H1 (cell line): ENCODE data around the gene SESN2. TPM values are rescaled to one million over a fixed set of nuclear protein-coding genes. Genes with fewer than 3 reads are reported as not detected.

Source experiments
- CEBPB ChIP-seq: IDR thresholded peaks from 2 replicates; pipeline ENCODE4 v1.6.1; 2012; ENCODE audit warnings: low read depth, low read length
- KDM1A ChIP-seq: fragments of 200-600, 300-600 bp; sonication (generic); IDR thresholded peaks from 2 replicates; pipeline ENCODE4 v1.7.1; 2016; ENCODE audit warnings: mild to moderate bottlenecking, low read length, borderline replicate concordance
- SAP30 ChIP-seq: fragments of 300-600 bp; sonication (generic); IDR thresholded peaks from 2 replicates; pipeline ENCODE4 v1.7.1; 2012; ENCODE audit warnings: low read length, moderate library complexity, mild to moderate bottlenecking, inconsistent platforms; ENCODE audit not compliant: insufficient read depth, insufficient replicate concordance
- SIX5 ChIP-seq: IDR thresholded peaks from 2 replicates; pipeline ENCODE4 v1.6.1; 2011; ENCODE audit warnings: mild to moderate bottlenecking, low read depth, low read length
- polyA plus RNA-seq, 7 experiments: library from polyadenylated mRNA; depleted of rRNA in 3 of 7; stranded (reverse) in 5 of 7; unstranded in 2 of 7; fragments of >200 nt in 5 of 7; fragments of 200-250 nt in 2 of 7; gene quantifications; 1 replicate in 5 of 7; 2 replicates in 1 of 7; 4 replicates in 1 of 7; pipeline versions ENCODE4 v1.2.1 to v1.2.3, GENCODE V29; 2011 to 2013; ENCODE audit warnings: missing spikeins in 2 of 7, mixed read lengths in 2 of 7
- total RNA-seq: library from RNA; stranded (reverse); fragmentation: NEBNext Ultra II Directional; extraction: Animal tissue kit (Norgen Biotek cat#: 25700); gene quantifications from 2 replicates; pipeline ENCODE4 v1.2.1, GENCODE V29; 2021

Gene SESN2
- total and polyA plus RNA-seq, 2 of the 8 experiments (the other 6 are each of a cell fraction or from before 2014, with no cell fraction given) = 25.1 to 33.0 TPM

DNA sequence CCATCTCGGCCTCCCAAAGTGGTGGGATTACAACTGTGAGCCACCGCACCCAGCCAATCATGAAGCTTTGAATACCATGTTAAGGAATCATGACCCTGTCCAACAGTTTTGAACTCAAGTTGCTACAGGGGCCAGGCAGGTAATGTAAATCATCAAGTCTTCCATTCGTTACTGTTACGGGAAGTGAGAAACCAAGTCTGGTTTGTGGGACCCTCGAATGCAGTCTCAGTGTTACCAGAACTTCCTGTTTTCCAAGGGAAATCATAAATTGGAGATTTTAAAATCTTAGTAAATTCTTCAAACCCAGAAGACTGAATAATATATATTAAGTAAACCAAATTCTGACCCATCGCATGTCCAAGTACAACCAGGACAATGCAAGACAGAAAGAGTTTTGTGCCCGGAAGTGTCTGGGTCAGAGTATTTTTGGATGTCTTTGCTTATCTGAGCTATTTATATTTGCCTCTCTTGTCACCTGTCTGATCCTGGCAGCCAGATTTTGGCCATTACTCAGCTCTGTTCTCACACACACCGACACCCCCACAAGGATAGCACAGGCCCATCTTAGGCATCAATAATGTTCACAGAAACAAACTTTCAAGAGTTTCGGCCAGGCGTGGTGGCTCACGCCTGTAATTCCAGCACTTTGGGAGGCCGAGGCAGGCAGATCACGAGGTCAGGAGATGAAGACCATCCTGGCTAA is 14.6 kb upstream of the SESN2 start (continued):
- no peak for TF ChIP-seq SAP30
- TF ChIP-seq KDM1A = no peak
- TF ChIP-seq CEBPB = no peak
- no peak for TF ChIP-seq SIX5
